Neural cell (in vitro differentiated cells): Measurements from ENCODE around the gene IBTK.

Experiments used
- EZH2 ChIP-seq: fragments of 200-600, 300-800 bp; shearing (Covaris generic), sonication (generic); IDR thresholded peaks from 2 replicates; pipeline ENCODE4 v1.6.1; 2014; ENCODE audit warnings: antibody characterized with exemption, low read length, borderline replicate concordance, mild to moderate bottlenecking; ENCODE audit not compliant: insufficient read depth, poor library complexity, severe bottlenecking
- MXI1 ChIP-seq: fragments of 450-650 bp; conservative IDR thresholded peaks from 2 replicates; pipeline ENCODE4 v1.6.1; 2014; ENCODE audit warnings: antibody characterized with exemption, mild to moderate bottlenecking; ENCODE audit not compliant: poor library complexity, severe bottlenecking
- POLR2AphosphoS5 ChIP-seq: IDR thresholded peaks from 2 replicates; pipeline ENCODE4 v1.6.1; 2012
- RAD21 ChIP-seq: fragments of 450-650 bp; conservative IDR thresholded peaks from 2 replicates; pipeline ENCODE4 v1.6.1; 2014; ENCODE audit warnings: antibody characterized with exemption, mild to moderate bottlenecking, moderate library complexity
- SMC3 ChIP-seq: fragments of 450-650 bp; conservative IDR thresholded peaks from 2 replicates; pipeline ENCODE4 v1.6.1; 2014; ENCODE audit warnings: antibody characterized with exemption, mild to moderate bottlenecking, moderate library complexity; ENCODE audit not compliant: poor library complexity
- TAF1 ChIP-seq: IDR thresholded peaks from 2 replicates; pipeline ENCODE4 v1.6.1; 2012; ENCODE audit warnings: low read depth
- TF ChIP-seq, protein P1 (sequence below): fragments of 450-650 bp; IDR thresholded peaks from 2 replicates; pipeline ENCODE4 v1.5.1; 2014; ENCODE audit warnings: antibody characterized with exemption, mild to moderate bottlenecking, moderate library complexity; ENCODE audit not compliant: poor library complexity, severe bottlenecking
- TF ChIP-seq, protein P2 (sequence below): IDR thresholded peaks from 2 replicates; pipeline ENCODE4 v1.6.1; 2012; ENCODE audit warnings: borderline replicate concordance

DNA sequence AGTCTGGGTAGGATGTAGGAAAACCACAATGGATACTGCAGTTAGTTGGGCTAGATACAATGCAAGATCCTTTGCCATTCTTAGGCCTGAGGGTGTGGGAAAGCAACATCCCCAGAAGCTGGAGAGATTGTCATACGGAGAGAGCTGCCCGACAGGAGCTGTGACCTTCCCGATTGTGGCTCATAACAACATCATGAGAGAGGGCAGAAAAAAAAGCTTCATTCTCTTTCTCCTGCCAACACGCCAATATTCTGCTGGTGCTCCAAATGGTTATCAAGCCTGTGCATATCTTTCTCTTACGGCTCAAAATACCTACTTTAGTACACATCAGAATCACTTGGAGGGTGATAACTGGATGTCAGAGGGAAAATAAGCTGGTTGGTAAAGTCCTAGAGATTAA, 81.1 kb downstream of the IBTK start:
- TF ChIP-seq TAF1 (no peak), SMC3 (no peak), MXI1 (no peak), EZH2 (no peak), POLR2AphosphoS5 (no peak), RAD21 (no peak)
- TF ChIP-seq, protein P1, sequence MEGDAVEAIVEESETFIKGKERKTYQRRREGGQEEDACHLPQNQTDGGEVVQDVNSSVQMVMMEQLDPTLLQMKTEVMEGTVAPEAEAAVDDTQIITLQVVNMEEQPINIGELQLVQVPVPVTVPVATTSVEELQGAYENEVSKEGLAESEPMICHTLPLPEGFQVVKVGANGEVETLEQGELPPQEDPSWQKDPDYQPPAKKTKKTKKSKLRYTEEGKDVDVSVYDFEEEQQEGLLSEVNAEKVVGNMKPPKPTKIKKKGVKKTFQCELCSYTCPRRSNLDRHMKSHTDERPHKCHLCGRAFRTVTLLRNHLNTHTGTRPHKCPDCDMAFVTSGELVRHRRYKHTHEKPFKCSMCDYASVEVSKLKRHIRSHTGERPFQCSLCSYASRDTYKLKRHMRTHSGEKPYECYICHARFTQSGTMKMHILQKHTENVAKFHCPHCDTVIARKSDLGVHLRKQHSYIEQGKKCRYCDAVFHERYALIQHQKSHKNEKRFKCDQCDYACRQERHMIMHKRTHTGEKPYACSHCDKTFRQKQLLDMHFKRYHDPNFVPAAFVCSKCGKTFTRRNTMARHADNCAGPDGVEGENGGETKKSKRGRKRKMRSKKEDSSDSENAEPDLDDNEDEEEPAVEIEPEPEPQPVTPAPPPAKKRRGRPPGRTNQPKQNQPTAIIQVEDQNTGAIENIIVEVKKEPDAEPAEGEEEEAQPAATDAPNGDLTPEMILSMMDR, result no peak
- TF ChIP-seq, protein P2, sequence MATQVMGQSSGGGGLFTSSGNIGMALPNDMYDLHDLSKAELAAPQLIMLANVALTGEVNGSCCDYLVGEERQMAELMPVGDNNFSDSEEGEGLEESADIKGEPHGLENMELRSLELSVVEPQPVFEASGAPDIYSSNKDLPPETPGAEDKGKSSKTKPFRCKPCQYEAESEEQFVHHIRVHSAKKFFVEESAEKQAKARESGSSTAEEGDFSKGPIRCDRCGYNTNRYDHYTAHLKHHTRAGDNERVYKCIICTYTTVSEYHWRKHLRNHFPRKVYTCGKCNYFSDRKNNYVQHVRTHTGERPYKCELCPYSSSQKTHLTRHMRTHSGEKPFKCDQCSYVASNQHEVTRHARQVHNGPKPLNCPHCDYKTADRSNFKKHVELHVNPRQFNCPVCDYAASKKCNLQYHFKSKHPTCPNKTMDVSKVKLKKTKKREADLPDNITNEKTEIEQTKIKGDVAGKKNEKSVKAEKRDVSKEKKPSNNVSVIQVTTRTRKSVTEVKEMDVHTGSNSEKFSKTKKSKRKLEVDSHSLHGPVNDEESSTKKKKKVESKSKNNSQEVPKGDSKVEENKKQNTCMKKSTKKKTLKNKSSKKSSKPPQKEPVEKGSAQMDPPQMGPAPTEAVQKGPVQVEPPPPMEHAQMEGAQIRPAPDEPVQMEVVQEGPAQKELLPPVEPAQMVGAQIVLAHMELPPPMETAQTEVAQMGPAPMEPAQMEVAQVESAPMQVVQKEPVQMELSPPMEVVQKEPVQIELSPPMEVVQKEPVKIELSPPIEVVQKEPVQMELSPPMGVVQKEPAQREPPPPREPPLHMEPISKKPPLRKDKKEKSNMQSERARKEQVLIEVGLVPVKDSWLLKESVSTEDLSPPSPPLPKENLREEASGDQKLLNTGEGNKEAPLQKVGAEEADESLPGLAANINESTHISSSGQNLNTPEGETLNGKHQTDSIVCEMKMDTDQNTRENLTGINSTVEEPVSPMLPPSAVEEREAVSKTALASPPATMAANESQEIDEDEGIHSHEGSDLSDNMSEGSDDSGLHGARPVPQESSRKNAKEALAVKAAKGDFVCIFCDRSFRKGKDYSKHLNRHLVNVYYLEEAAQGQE, result no peak
